A549 (cell line): Measurements from ENCODE around the gene SURF6. TPM values are rescaled to one million over a fixed set of nuclear protein-coding genes. Genes with fewer than 3 reads are reported as not detected.

Experiments
- ATAC-seq, 2 experiments: fragments of 200-7000 bp in 1 of 2; fragments of >200 bp in 1 of 2; cut with Nextera tagmentation in 1 of 2; cut with Tn5 transposase in 1 of 2; 3 replicates each; pipeline versions ENCODE4 v1.8.0 to v1.9.1; 2018 to 2020; ENCODE audit warnings: mild to moderate bottlenecking in 1 of 2, moderate library complexity in 1 of 2
- CTCF ChIA-PET: fragments of 300-600 bp; sonication (Branson Sonifier 250); formaldehyde crosslinking; extraction: SDS; loops from one replicate; lab custom pipeline; 2021; ENCODE audit warnings: antibody characterized with exemption, inconsistent platforms; lab: Yijun Ruan, JAX
- POLR2A ChIA-PET: fragments of 350-600 bp; formaldehyde crosslinking; extraction: SDS; loops from one replicate; lab custom pipeline; 2021; ENCODE audit warnings: antibody characterized with exemption, inconsistent platforms; lab: Yijun Ruan, JAX
- DNase-seq, 2 experiments: peaks; one replicate each; pipeline versions ENCODE4 v3.0.0 to v3.0.0-alpha.2; 2011 to 2016; ENCODE audit warnings: low read depth in 1 of 2, low spot score in 1 of 2
- FAIRE-seq: peaks from 2 replicates; lab custom pipeline; 2011; peaks lifted over from hg19 to GRCh38; lab: Jason Lieb, UNC
- H3K27ac ChIP-seq, 2 experiments: fragments of >200 bp; sonication (Bioruptor Twin); formaldehyde crosslinking; 3 replicates each; pipeline ENCODE4 v1.5.1; 2016 to 2017
- H3K4me1 ChIP-seq: fragments of >200 bp; sonication (Bioruptor Twin); formaldehyde crosslinking; 3 replicates; pipeline ENCODE4 v1.6.1; 2016
- H3K4me2 ChIP-seq: fragments of >200 bp; sonication (Bioruptor Twin); formaldehyde crosslinking; 3 replicates; pipeline ENCODE4 v1.6.1; 2016
- H3K4me3 ChIP-seq: fragments of >200 bp; sonication (Bioruptor Twin); formaldehyde crosslinking; 3 replicates; pipeline ENCODE4 v1.5.1; 2016
- H3K9me3 ChIP-seq: fragments of >200 bp; sonication (Bioruptor Twin); formaldehyde crosslinking; 3 replicates; pipeline ENCODE4 v1.6.1; 2016
- BHLHE40 ChIP-seq: IDR thresholded peaks from 2 replicates; pipeline ENCODE4 v1.6.1; 2012; ENCODE audit warnings: low read depth, low read length, inconsistent platforms
- CBX8 ChIP-seq: fragments of 200-600 bp; sonication (generic); IDR thresholded peaks from 2 replicates; pipeline ENCODE4 v1.6.1; 2016
- EHMT2 ChIP-seq: fragments of 200-600 bp; sonication (generic); IDR thresholded peaks from 2 replicates; pipeline ENCODE4 v1.6.1; 2016; ENCODE audit warnings: antibody characterized with exemption, low read depth, mild to moderate bottlenecking, moderate library complexity
- FOSB ChIP-seq: fragments of 250-450 bp; sonication (Bioruptor Pico); IDR thresholded peaks from 2 replicates; pipeline ENCODE4 v1.5.0; 2020; ENCODE audit warnings: mild to moderate bottlenecking, moderate library complexity
- HEYL ChIP-seq: fragments of 250-450 bp; sonication (Bioruptor Pico); IDR thresholded peaks from 2 replicates; pipeline ENCODE4 v1.8.0; 2021; ENCODE audit warnings: mild to moderate bottlenecking, moderate library complexity
- HOXA7 ChIP-seq: fragments of 250-450 bp; sonication (Bioruptor Pico); IDR thresholded peaks from 2 replicates; pipeline ENCODE4 v1.5.0; 2020; ENCODE audit warnings: mild to moderate bottlenecking, moderate library complexity
- HOXB5 ChIP-seq: fragments of 250-450 bp; sonication (Bioruptor Pico); IDR thresholded peaks from 2 replicates; pipeline ENCODE4 v1.5.0; 2020; ENCODE audit warnings: mild to moderate bottlenecking, moderate library complexity
- JUN ChIP-seq, 2 experiments: fragments of >200 bp; sonication (Bioruptor Twin); formaldehyde crosslinking; IDR thresholded peaks; 2 replicates in 1 of 2; 3 replicates in 1 of 2; pipeline ENCODE4 v1.6.1; 2016 to 2017
- KDM5A ChIP-seq: fragments of 200-600 bp; sonication (generic); IDR thresholded peaks from 2 replicates; pipeline ENCODE4 v1.6.1; 2016; ENCODE audit warnings: antibody characterized with exemption, mild to moderate bottlenecking
- NR3C1 ChIP-seq: fragments of >200 bp; sonication (Bioruptor Twin); formaldehyde crosslinking; IDR thresholded peaks from 3 replicates; pipeline ENCODE4 v1.6.1; 2017
- SREBF2 ChIP-seq: fragments of 450-650 bp; IDR thresholded peaks from 2 replicates; pipeline ENCODE4 v1.6.1; 2014; ENCODE audit warnings: mild to moderate bottlenecking, moderate library complexity
- WGBS: methylation state at CpG from one replicate; pipeline ENCODE4 v1.1.6; 2017; ENCODE audit errors: missing lambda C conversion rate; 5-methylcytosine and 5-hydroxymethylcytosine counted together
- polyA plus RNA-seq, 4 experiments: library from polyadenylated mRNA; depleted of rRNA in 3 of 4; stranded (reverse); fragments of >200 nt; fragmentation: RNase III in 1 of 4; extraction: RNeasy Plus Mini Kit Qiagen cat#74134 plus additional on column Dnase treatment in 1 of 4; gene quantifications; 2 replicates in 3 of 4; 3 replicates in 1 of 4; pipeline ENCODE4 v1.2.3, GENCODE V29; 2011 to 2017
- TF ChIP-seq, protein P1 (sequence below): fragments of >200 bp; sonication (Bioruptor Twin); formaldehyde crosslinking; IDR thresholded peaks from 3 replicates; pipeline ENCODE4 v1.5.1; 2016
- TF ChIP-seq, protein P2 (sequence below): fragments of >200 bp; sonication (Bioruptor Twin); formaldehyde crosslinking; IDR thresholded peaks from 3 replicates; pipeline ENCODE4 v1.6.1; 2016
- TF ChIP-seq, protein P3 (sequence below): fragments of 200-600 bp; sonication (generic); IDR thresholded peaks from 2 replicates; pipeline ENCODE4 v1.6.1; 2016; ENCODE audit warnings: antibody characterized with exemption, mild to moderate bottlenecking, moderate library complexity
- TF ChIP-seq, protein P4 (sequence below): IDR thresholded peaks from 2 replicates; pipeline ENCODE4 v1.6.1; 2012; ENCODE audit warnings: low read depth, borderline replicate concordance
- TF ChIP-seq, protein P5 (sequence below): fragments of >200 bp; sonication (Bioruptor Twin); formaldehyde crosslinking; IDR thresholded peaks from 2 replicates; pipeline ENCODE4 v1.6.1; 2016

The SURF6 gene
- polyA plus RNA-seq, 2 of the 4 experiments (the other 2 are of a cell fraction): 10.5 to 25.1 TPM

DNA sequence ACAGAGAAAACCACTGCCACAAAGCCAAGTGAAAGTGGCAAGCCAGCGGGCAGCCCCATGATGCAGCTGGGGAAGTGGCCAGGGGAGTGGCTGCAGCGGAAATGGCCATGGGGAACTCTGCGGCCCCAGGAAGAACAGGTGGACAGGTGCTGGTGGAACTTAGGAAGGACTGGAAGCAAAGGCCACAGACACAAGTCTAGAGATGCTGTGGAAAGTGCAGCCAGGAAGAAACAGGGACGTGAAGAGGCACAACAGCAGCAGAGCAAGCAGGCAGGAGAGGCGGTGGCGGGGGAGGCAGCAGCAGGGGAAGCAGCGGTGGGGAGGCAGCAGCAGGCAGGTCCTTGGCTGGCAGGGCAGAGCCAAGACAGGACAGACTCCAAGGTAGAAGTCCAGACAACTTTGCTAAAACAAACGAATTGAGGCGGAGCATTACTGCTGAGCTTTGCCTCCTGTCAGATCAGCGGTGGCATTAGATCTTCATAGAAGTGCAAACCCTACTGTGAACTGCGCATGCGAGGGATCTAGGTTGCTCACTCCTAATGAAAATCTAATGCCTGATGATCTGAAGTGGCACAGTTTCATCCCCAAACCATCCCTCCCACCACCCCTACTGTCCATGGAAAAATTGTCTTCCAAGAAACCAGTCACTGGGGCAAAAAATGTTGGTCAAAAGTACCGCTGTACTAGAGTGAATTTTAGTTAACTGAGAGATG lies 11.8 kb downstream of the SURF6 start (continued):
- TF ChIP-seq HEYL (CRISPR knock-in tag) (no peak), CBX8 (no peak)
- TF ChIP-seq, protein P1, sequence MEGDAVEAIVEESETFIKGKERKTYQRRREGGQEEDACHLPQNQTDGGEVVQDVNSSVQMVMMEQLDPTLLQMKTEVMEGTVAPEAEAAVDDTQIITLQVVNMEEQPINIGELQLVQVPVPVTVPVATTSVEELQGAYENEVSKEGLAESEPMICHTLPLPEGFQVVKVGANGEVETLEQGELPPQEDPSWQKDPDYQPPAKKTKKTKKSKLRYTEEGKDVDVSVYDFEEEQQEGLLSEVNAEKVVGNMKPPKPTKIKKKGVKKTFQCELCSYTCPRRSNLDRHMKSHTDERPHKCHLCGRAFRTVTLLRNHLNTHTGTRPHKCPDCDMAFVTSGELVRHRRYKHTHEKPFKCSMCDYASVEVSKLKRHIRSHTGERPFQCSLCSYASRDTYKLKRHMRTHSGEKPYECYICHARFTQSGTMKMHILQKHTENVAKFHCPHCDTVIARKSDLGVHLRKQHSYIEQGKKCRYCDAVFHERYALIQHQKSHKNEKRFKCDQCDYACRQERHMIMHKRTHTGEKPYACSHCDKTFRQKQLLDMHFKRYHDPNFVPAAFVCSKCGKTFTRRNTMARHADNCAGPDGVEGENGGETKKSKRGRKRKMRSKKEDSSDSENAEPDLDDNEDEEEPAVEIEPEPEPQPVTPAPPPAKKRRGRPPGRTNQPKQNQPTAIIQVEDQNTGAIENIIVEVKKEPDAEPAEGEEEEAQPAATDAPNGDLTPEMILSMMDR: no peak

DNA sequence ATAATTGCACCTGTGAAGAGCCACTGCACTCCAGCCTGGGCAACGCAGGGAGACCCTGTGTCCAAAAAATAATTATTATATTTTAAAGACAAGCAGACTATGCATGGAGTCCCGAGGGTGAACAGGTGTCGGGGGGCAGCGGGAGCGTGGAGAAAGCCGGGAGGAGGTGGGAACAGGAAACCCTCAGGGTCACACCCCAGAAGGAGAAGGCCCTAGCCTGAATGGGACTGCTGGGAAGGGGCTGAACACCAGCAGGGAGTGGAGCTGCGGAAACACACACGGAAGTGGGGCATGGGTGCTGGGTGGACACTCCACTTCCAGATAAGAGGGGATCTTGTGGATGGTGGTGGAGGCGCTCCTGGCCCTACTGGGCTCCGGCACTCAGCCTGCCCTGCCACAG lies 12.8 kb downstream of the SURF6 start:
- Histone ChIP-seq H3K9me3 (0 out of 3 replicates have a peak, but pooled peaks cover 5% of the 10 kb centered on the region), H3K4me2 (no peak overlapping the region), H3K4me1 (no peaks in the 10 kb centered on the region), H3K27ac (no peak overlapping the region), H3K4me3 (no peak overlapping the region)
- POLR2A ChIA-PET: no interaction called here
- CTCF ChIA-PET: interaction anchor here (0.6 to 4.7 kb wide), 2 partner anchors 84 kb away, joined by 3 to 16 read pairs; no protein-coding TSS in a partner anchor
- no peak for DNase-seq
- no peak for FAIRE-seq
- TF ChIP-seq, protein P2, sequence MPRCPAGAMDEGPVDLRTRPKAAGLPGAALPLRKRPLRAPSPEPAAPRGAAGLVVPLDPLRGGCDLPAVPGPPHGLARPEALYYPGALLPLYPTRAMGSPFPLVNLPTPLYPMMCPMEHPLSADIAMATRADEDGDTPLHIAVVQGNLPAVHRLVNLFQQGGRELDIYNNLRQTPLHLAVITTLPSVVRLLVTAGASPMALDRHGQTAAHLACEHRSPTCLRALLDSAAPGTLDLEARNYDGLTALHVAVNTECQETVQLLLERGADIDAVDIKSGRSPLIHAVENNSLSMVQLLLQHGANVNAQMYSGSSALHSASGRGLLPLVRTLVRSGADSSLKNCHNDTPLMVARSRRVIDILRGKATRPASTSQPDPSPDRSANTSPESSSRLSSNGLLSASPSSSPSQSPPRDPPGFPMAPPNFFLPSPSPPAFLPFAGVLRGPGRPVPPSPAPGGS: no peak
- TF ChIP-seq JUN (IDR thresholded peaks at IDR 0.05): no peak
- ATAC-seq: no peak
- WGBS: 48% methylated on average over 10 of the region's 10 CpGs

DNA sequence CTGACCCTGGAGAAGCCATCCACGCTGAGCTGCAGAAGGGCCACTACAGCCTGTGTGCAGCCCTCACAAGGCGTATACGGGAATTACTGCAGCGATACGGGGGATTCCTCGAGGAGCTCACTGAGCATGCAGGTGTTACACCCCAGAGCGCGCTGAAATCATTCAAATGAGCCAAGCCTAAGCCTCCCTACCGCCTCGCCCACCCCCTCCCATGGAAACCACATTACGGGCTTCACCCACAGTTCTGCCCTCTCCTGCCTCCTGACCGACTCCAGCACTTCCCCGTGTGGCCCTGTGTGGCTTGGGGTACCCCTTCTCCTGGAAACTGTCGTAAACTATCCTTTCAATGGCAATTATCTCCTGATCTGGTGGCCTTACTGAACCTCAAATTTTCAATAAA lies 13.3 kb downstream of the SURF6 start:
- Histone ChIP-seq H3K27ac (no peak overlapping the region), H3K9me3 (0 out of 3 replicates have a peak, but pooled peaks cover 5% of the 10 kb centered on the region), H3K4me3 (no peak overlapping the region), H3K4me2 (no peak overlapping the region), H3K4me1 (no peaks in the 10 kb centered on the region)
- ChIA-PET CTCF (interaction anchor here (0.6 kb wide), 1 partner anchor 83 kb away, joined by 3 read pairs; no protein-coding TSS in a partner anchor), POLR2A (no interaction called here)
- WGBS: 63% methylated on average over 13 of the region's 14 CpGs
- DNase-seq: no peak
- no peak for FAIRE-seq
- no peak for TF ChIP-seq EHMT2
- no peak for TF ChIP-seq BHLHE40
- no peak for TF ChIP-seq SREBF2
- TF ChIP-seq, protein P3, sequence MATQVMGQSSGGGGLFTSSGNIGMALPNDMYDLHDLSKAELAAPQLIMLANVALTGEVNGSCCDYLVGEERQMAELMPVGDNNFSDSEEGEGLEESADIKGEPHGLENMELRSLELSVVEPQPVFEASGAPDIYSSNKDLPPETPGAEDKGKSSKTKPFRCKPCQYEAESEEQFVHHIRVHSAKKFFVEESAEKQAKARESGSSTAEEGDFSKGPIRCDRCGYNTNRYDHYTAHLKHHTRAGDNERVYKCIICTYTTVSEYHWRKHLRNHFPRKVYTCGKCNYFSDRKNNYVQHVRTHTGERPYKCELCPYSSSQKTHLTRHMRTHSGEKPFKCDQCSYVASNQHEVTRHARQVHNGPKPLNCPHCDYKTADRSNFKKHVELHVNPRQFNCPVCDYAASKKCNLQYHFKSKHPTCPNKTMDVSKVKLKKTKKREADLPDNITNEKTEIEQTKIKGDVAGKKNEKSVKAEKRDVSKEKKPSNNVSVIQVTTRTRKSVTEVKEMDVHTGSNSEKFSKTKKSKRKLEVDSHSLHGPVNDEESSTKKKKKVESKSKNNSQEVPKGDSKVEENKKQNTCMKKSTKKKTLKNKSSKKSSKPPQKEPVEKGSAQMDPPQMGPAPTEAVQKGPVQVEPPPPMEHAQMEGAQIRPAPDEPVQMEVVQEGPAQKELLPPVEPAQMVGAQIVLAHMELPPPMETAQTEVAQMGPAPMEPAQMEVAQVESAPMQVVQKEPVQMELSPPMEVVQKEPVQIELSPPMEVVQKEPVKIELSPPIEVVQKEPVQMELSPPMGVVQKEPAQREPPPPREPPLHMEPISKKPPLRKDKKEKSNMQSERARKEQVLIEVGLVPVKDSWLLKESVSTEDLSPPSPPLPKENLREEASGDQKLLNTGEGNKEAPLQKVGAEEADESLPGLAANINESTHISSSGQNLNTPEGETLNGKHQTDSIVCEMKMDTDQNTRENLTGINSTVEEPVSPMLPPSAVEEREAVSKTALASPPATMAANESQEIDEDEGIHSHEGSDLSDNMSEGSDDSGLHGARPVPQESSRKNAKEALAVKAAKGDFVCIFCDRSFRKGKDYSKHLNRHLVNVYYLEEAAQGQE: no peak
- TF ChIP-seq FOSB (CRISPR knock-in tag): no peak
- TF ChIP-seq, protein P4, sequence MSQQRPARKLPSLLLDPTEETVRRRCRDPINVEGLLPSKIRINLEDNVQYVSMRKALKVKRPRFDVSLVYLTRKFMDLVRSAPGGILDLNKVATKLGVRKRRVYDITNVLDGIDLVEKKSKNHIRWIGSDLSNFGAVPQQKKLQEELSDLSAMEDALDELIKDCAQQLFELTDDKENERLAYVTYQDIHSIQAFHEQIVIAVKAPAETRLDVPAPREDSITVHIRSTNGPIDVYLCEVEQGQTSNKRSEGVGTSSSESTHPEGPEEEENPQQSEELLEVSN: no peak
- TF ChIP-seq NR3C1: no peak
- no peak for TF ChIP-seq KDM5A
- TF ChIP-seq HEYL (CRISPR knock-in tag): no peak
- TF ChIP-seq, protein P2: no peak
- TF ChIP-seq HOXA7 (CRISPR knock-in tag): no peak
- TF ChIP-seq HOXB5 (CRISPR knock-in tag): no peak
- TF ChIP-seq, protein P5, sequence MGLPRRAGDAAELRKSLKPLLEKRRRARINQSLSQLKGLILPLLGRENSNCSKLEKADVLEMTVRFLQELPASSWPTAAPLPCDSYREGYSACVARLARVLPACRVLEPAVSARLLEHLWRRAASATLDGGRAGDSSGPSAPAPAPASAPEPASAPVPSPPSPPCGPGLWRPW: no peak
- no peak for ATAC-seq
